Mesenchymal stem cell (in vitro differentiated cells and primary cell): Measurements from ENCODE around the gene OTOF.

Source experiments
- DNase-seq: peaks from one replicate; pipeline ENCODE4 v3.0.0-alpha.2; 2013
- H2AFZ ChIP-seq: one replicate; pipeline ENCODE4 v1.6.1; 2013; ENCODE audit warnings: low read depth, mild to moderate bottlenecking, control low read depth, inconsistent platforms, low read length, moderate library complexity
- H2AK5ac ChIP-seq: 2 replicates; pipeline ENCODE4 v1.6.1; 2013; ENCODE audit warnings: low read length, moderate library complexity, mild to moderate bottlenecking, inconsistent platforms; ENCODE audit not compliant: severe bottlenecking
- H2BK120ac ChIP-seq: one replicate; pipeline ENCODE4 v1.6.1; 2013; ENCODE audit warnings: low read depth, mild to moderate bottlenecking, inconsistent platforms, low read length, moderate library complexity
- H2BK12ac ChIP-seq, 2 experiments: one replicate each; pipeline ENCODE4 v1.6.1; 2013; ENCODE audit warnings: inconsistent platforms in 2 of 2, low read length in 2 of 2, mild to moderate bottlenecking in 2 of 2, moderate library complexity in 2 of 2, control low read depth in 1 of 2
- H2BK15ac ChIP-seq: one replicate; pipeline ENCODE4 v1.6.1; 2013; ENCODE audit warnings: mild to moderate bottlenecking, low read depth, inconsistent platforms; ENCODE audit not compliant: poor library complexity, severe bottlenecking
- H2BK5ac ChIP-seq: 2 replicates; pipeline ENCODE4 v1.6.1; 2013; ENCODE audit warnings: low read depth, mild to moderate bottlenecking, low read length, control low read depth, inconsistent platforms; ENCODE audit not compliant: poor library complexity, severe bottlenecking
- H3K14ac ChIP-seq, 2 experiments: one replicate each; pipeline ENCODE4 v1.6.1; 2013; ENCODE audit warnings: inconsistent platforms in 2 of 2, low read length in 2 of 2, control low read depth in 1 of 2, mild to moderate bottlenecking in 1 of 2, moderate library complexity in 1 of 2
- H3K18ac ChIP-seq, 2 experiments: one replicate each; pipeline ENCODE4 v1.6.1; 2013; ENCODE audit warnings: inconsistent platforms in 2 of 2, low read length in 2 of 2, control low read depth in 1 of 2, low read depth in 1 of 2, mild to moderate bottlenecking in 1 of 2
- H3K23ac ChIP-seq, 2 experiments: one replicate each; pipeline ENCODE4 v1.6.1; 2013; ENCODE audit warnings: inconsistent platforms in 2 of 2, low read length in 2 of 2, mild to moderate bottlenecking in 2 of 2, moderate library complexity in 2 of 2, control low read depth in 1 of 2
- H3K27ac ChIP-seq: 2 replicates; pipeline ENCODE4 v1.5.1; 2013; ENCODE audit warnings: mild to moderate bottlenecking, moderate library complexity, low read length, control low read depth, inconsistent platforms; ENCODE audit not compliant: poor library complexity, severe bottlenecking
- H3K27me3 ChIP-seq, 2 experiments: 2 replicates each; pipeline versions ENCODE4 v1.6.1 to v1.7.0; 2013; ENCODE audit warnings: low read length in 2 of 2, mild to moderate bottlenecking in 2 of 2, moderate library complexity in 2 of 2, control low read depth in 1 of 2, inconsistent platforms in 1 of 2; ENCODE audit not compliant: control insufficient read depth in 1 of 2, insufficient read depth in 1 of 2
- H3K36me3 ChIP-seq, 2 experiments: 2 replicates each; pipeline versions ENCODE4 v1.6.1 to v1.7.0; 2013; ENCODE audit warnings: low read length in 2 of 2, control low read depth in 1 of 2, inconsistent platforms in 1 of 2, low read depth in 1 of 2, mild to moderate bottlenecking in 1 of 2; ENCODE audit not compliant: insufficient read depth in 2 of 2, control insufficient read depth in 1 of 2
- H3K4ac ChIP-seq, 2 experiments: one replicate each; pipeline ENCODE4 v1.6.1; 2013; ENCODE audit warnings: inconsistent platforms in 2 of 2, low read length in 2 of 2, mild to moderate bottlenecking in 2 of 2, moderate library complexity in 2 of 2, control low read depth in 1 of 2, low read depth in 1 of 2
- H3K4me1 ChIP-seq: 2 replicates; pipeline ENCODE4 v1.6.1; 2013; ENCODE audit warnings: low read depth, low read length, control low read depth; ENCODE audit not compliant: control insufficient read depth, insufficient read depth
- H3K4me2 ChIP-seq: 2 replicates; pipeline ENCODE4 v1.6.1; 2013; ENCODE audit warnings: low read length, mild to moderate bottlenecking, inconsistent platforms; ENCODE audit not compliant: poor library complexity, severe bottlenecking
- H3K4me3 ChIP-seq, 2 experiments: 2 replicates each; pipeline versions ENCODE4 v1.5.1 to v1.7.0; 2013; ENCODE audit warnings: low read length in 2 of 2, mild to moderate bottlenecking in 2 of 2, control low read depth in 1 of 2, low read depth in 1 of 2; ENCODE audit not compliant: insufficient read depth in 1 of 2
- H3K79me1 ChIP-seq: replicated peaks from 2 replicates; pipeline ENCODE4 v1.6.1; 2013; ENCODE audit warnings: mild to moderate bottlenecking, control low read depth, low read length, inconsistent platforms; ENCODE audit not compliant: poor library complexity, severe bottlenecking
- H3K9ac ChIP-seq: 2 replicates; pipeline ENCODE4 v1.7.0; 2013; ENCODE audit warnings: mild to moderate bottlenecking, low read length, moderate library complexity
- H3K9me3 ChIP-seq: 2 replicates; pipeline ENCODE4 v1.7.0; 2013; ENCODE audit warnings: mild to moderate bottlenecking, low read length; ENCODE audit not compliant: control insufficient read depth
- H4K8ac ChIP-seq: one replicate; pipeline ENCODE4 v1.6.1; 2013; ENCODE audit warnings: inconsistent platforms, mild to moderate bottlenecking, low read length, moderate library complexity
- H4K91ac ChIP-seq: one replicate; pipeline ENCODE4 v1.6.1; 2013; ENCODE audit warnings: mild to moderate bottlenecking, low read length, inconsistent platforms
- WGBS: methylation state at CpG from one replicate; pipeline ENCODE4 v1.1.7; 2013; ENCODE audit warnings: mixed read lengths; 5-methylcytosine and 5-hydroxymethylcytosine counted together

The OTOF gene

DNA sequence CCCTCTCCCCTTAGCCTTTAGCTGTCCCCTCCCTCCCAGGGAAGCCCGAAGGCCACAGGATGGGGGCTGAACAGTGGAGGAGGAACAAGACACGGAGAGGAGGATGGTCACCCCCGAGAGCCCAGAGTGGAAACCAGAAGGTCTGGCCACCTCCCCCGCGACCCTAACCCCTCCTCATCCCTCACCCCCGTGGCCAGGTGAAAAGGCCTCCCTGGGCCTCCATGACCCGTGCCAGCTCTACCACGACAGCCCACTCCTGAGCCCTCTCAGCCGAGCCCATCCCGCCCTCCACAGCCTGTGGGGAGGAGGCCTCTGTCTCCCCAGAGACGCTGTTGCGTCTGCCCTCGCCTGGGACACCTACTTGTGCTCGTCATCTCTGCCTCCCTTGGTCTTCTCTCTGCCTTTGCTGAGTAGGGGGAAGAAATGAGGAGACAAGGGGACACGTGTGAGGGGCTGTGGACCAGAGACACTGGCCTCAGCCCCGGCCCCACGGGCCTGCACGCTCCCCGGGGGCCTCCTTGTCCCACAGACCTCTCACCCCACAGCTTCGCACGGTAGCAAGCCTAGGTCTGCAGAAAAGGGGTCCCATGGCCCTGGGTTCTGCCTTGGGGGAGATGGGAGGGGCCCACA, 32.5 kb upstream of the OTOF start:
- H3K14ac ChIP-seq = no peak overlapping the region
- H2BK12ac ChIP-seq = no peak overlapping the region
- H2AFZ ChIP-seq = no peak overlapping the region
- no peaks in the 10 kb centered on the region for H3K79me1 ChIP-seq
- H2BK15ac ChIP-seq = no peak overlapping the region
- H2BK5ac ChIP-seq = no peak overlapping the region
- H3K27me3 ChIP-seq = peaks cover 72 to 87% of the 10 kb centered on the region in 2 experiments
- H3K36me3 ChIP-seq = no peaks in the 10 kb centered on the region
- no peak overlapping the region for H4K91ac ChIP-seq
- H3K9ac ChIP-seq = no peak overlapping the region
- no peak overlapping the region for H4K8ac ChIP-seq
- no peak for DNase-seq
- H3K4ac ChIP-seq = no peak overlapping the region
- H3K23ac ChIP-seq = no peak overlapping the region
- H3K4me1 ChIP-seq = no peaks in the 10 kb centered on the region
- H3K9me3 ChIP-seq = no peaks in the 10 kb centered on the region
- no peak overlapping the region for H3K27ac ChIP-seq
- H2AK5ac ChIP-seq = no peak overlapping the region
- H3K4me2 ChIP-seq = no peak overlapping the region
- no peak overlapping the region for H2BK120ac ChIP-seq
- WGBS = 84% methylated on average over 16 of the region's 21 CpGs
- H3K18ac ChIP-seq = no peak overlapping the region
- H3K4me3 ChIP-seq = no peak overlapping the region

DNA sequence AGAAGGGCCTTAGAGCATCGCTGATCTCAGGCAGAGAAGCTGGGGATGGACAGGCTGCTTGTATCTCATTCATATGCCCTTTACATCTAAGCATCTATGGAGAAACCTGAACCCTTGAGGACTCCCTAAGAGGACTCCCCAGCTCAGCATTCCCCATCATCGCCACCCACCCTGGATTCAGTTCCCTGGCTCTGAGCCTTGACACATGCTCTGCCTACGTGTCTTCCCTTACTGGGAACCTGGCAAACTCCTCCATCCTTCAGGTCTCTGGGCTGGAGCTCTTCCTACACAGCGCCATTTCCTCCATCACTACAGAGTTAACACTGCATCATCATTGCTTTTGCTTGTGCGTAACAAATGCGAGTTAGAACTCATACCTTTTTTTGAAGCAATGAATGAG, 31.2 kb upstream of the OTOF start:
- Histone ChIP-seq H2BK15ac (no peak overlapping the region), H3K9ac (no peak overlapping the region), H4K91ac (no peak overlapping the region), H3K23ac (no peak overlapping the region), H3K14ac (no peak overlapping the region), H2AFZ (no peak overlapping the region), H3K79me1 (no peaks in the 10 kb centered on the region), H3K4ac (no peak overlapping the region), H2AK5ac (no peak overlapping the region), H3K27ac (no peak overlapping the region), H3K18ac (no peak overlapping the region), H3K27me3 (peaks cover 79 to 92% of the 10 kb centered on the region in 2 experiments), H3K4me3 (no peak overlapping the region), H2BK120ac (no peak overlapping the region), H2BK12ac (no peak overlapping the region), H3K9me3 (no peaks in the 10 kb centered on the region), H2BK5ac (no peak overlapping the region), H3K36me3 (no peaks in the 10 kb centered on the region), H3K4me2 (no peak overlapping the region), H4K8ac (no peak overlapping the region), H3K4me1 (no peaks in the 10 kb centered on the region)
- DNase-seq = no peak
- 81% methylated on average over 6 of the region's 6 CpGs for WGBS

DNA sequence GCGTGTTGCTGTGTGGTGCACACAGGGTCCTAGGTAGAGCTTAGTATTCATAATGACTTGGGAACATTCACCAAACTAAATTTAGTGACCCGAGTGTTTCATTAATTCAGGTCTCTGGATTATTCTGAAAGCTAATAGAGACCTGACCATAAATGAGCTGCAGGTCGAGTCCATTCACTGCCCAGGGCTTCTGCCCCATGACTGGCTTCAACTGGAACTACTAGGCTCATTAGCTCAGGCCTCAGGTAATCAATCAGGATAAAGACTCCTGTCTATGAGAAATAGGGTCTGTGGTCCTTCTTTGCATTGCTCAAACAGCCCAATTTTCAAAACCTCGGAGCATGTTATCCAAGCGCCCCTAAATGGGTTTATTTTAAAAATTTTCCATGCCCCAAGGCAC, 30.0 kb upstream of the OTOF start:
- no peak overlapping the region for H2BK120ac ChIP-seq
- no peak overlapping the region for H2AFZ ChIP-seq
- H3K27ac ChIP-seq = no peak overlapping the region
- no peak overlapping the region for H2BK15ac ChIP-seq
- no peaks in the 10 kb centered on the region for H3K79me1 ChIP-seq
- H3K4me2 ChIP-seq = no peak overlapping the region
- WGBS = 94% methylated on average over 5 of the region's 5 CpGs
- DNase-seq = no peak
- no peak overlapping the region for H4K8ac ChIP-seq
- no peak overlapping the region for H3K18ac ChIP-seq
- no peaks in the 10 kb centered on the region for H3K9me3 ChIP-seq
- no peak overlapping the region for H3K4me3 ChIP-seq
- H3K23ac ChIP-seq = no peak overlapping the region
- H2BK5ac ChIP-seq = no peak overlapping the region
- no peak overlapping the region for H4K91ac ChIP-seq
- H2BK12ac ChIP-seq = no peak overlapping the region
- H3K9ac ChIP-seq = no peak overlapping the region
- H3K27me3 ChIP-seq = peaks cover 79 to 92% of the 10 kb centered on the region in 2 experiments
- H3K14ac ChIP-seq = no peak overlapping the region
- H2AK5ac ChIP-seq = no peak overlapping the region
- H3K4me1 ChIP-seq = peaks cover 8% of the 10 kb centered on the region
- H3K36me3 ChIP-seq = no peaks in the 10 kb centered on the region
- no peak overlapping the region for H3K4ac ChIP-seq

DNA sequence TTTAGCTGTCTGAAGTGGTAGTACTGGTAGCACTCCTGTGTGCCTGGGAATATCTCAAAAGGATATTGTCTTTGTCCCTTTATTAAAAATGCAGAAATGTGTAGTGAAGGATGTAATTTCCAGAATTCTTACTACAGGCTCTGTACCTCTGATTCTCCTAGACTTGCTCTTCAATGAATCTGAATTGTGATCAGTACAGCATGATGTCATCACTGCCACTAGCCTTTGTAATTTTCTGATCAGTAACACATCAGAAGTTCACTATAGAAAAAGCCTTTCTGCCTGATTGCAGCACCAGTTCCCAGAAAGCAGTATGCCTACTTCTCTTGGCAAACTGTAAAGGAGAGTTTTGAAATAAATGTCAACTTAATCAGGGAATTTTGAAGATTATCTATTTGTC, 29.2 kb upstream of the OTOF start:
- H3K9ac ChIP-seq = no peak overlapping the region
- no peaks in the 10 kb centered on the region for H3K9me3 ChIP-seq
- H3K27me3 ChIP-seq = peaks cover 78 to 92% of the 10 kb centered on the region in 2 experiments
- no peak for DNase-seq
- H3K14ac ChIP-seq = no peak overlapping the region
- H3K79me1 ChIP-seq = no peaks in the 10 kb centered on the region
- no peak overlapping the region for H2AFZ ChIP-seq
- no peak overlapping the region for H3K27ac ChIP-seq
- H3K36me3 ChIP-seq = no peaks in the 10 kb centered on the region
- no peak overlapping the region for H2BK120ac ChIP-seq
- no peak overlapping the region for H3K4me3 ChIP-seq
- H3K4me2 ChIP-seq = no peak overlapping the region
- H4K91ac ChIP-seq = no peak overlapping the region
- no peak overlapping the region for H2BK5ac ChIP-seq
- no peak overlapping the region for H3K18ac ChIP-seq
- H2AK5ac ChIP-seq = no peak overlapping the region
- no peak overlapping the region for H2BK12ac ChIP-seq
- no peak overlapping the region for H2BK15ac ChIP-seq
- H3K4me1 ChIP-seq = peaks cover 9% of the 10 kb centered on the region
- H3K4ac ChIP-seq = no peak overlapping the region
- no peak overlapping the region for H4K8ac ChIP-seq
- H3K23ac ChIP-seq = no peak overlapping the region
